ENCODE data around the gene FMNL2. TPM values are rescaled to one million over a fixed set of nuclear protein-coding genes. Genes with fewer than 3 reads are reported as not detected.
A peak's percentile ranks its signal among the peaks of the same experiment; 100 is the strongest.
"Not testable (repeated sequence)": the region's sequence is repeated elsewhere in the genome, so short reads cannot be mapped to it uniquely, and the experiment has no call there.

FMNL2 gene
- total RNA-seq, 1 donor from 2014 or later = 31.8 TPM

- DNase-seq (ENCODE audit: low spot score) = no peak
Observed at GRCh38 chr2:152470861-152471854, 136.2 kb downstream of the FMNL2 start.

DNA sequence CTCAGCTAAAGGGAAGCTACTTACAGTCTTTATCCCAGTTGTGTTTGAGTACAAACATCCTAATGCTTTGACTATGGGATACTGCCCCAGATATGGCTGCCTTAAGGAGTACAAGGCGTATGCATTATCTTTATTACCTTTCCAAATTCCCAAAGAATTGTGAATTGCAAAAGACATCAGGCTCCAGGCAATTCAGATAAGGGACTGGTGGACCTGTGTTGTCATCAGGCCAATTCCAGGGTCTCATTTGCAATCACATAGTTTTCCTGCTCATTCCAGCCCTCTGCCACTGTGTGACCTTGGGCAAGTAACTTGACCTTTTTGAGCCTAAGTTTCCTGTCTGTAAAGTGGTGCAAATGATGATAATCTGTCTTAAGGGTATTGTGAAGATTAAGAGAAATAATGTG is 137.5 kb downstream of the FMNL2 start:
- DNase-seq (ENCODE audit: low spot score) = no peak

DNA sequence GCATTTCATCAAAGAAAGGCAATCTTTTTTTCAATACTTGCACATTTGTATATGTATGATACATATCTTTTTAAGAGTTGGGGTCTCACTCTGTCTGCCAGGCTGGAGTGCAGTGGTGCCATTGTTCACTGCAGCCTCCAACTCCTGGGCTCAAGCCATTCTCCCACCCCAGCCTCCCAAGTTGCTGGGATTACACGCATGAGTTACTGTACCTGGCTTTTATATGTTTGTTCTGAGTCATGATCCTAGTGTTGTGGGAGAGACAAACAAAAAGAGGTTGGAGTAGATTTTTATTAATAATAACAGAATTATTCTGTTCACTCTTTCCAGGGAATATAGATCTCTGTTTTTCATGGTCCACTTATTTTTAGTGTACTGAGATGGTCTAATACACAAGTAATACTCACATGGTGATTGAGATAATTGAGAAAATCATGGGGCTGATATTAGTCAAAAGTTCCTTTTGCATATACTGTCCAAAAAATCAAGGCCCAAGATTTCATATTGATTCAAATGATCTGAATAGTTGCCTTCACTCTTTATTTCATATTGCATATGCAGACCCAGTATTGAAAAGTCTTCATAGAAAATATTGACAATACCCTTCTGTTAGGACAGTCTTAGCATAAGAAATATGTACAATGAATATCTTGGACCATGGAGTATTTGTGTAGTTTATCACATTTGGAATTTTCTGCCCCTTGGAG is 138.3 kb downstream of the FMNL2 start:
- no peak for DNase-seq (ENCODE audit: low spot score)

GRCh38 chr2:152474523-152474922 is 139.5 kb downstream of the FMNL2 start:
- DNase-seq (ENCODE audit: low spot score) = not testable (repeated sequence)

DNA sequence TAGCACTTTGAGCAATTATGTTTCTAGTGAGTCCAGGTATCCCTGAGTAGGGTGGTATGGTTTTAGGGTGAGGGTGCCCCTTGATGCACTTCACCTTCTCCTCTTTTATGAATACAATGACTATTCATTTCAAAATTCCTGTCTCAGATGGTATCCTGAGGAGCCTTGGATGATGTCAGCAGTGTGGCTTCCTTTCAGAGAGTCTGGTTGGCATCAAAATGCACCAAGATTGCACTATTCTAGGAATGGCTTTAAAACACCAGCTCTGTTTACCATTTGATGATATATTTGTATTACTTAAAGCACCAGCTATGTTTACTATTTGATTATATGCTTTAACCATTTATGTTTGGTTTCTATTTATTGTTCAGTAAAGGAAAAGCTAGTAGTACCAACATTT is 141.0 kb downstream of the FMNL2 start:
- no peak for DNase-seq (ENCODE audit: low spot score)

GRCh38 chr2:152477347-152478092 is 142.5 kb downstream of the FMNL2 start:
- no peak for DNase-seq (ENCODE audit: low spot score)

- no peak for DNase-seq (ENCODE audit: low spot score)
Observed at GRCh38 chr2:152479282-152479681, 144.3 kb downstream of the FMNL2 start.

- no peak for DNase-seq (ENCODE audit: low spot score)
Observed at GRCh38 chr2:152480821-152481399, 145.9 kb downstream of the FMNL2 start.

- no peak for DNase-seq (ENCODE audit: low spot score)
Observed at GRCh38 chr2:152481881-152482583, 147.1 kb downstream of the FMNL2 start.

GRCh38 chr2:152483276-152484063 is 148.5 kb downstream of the FMNL2 start:
- DNase-seq (ENCODE audit: low spot score) = no peak

DNA sequence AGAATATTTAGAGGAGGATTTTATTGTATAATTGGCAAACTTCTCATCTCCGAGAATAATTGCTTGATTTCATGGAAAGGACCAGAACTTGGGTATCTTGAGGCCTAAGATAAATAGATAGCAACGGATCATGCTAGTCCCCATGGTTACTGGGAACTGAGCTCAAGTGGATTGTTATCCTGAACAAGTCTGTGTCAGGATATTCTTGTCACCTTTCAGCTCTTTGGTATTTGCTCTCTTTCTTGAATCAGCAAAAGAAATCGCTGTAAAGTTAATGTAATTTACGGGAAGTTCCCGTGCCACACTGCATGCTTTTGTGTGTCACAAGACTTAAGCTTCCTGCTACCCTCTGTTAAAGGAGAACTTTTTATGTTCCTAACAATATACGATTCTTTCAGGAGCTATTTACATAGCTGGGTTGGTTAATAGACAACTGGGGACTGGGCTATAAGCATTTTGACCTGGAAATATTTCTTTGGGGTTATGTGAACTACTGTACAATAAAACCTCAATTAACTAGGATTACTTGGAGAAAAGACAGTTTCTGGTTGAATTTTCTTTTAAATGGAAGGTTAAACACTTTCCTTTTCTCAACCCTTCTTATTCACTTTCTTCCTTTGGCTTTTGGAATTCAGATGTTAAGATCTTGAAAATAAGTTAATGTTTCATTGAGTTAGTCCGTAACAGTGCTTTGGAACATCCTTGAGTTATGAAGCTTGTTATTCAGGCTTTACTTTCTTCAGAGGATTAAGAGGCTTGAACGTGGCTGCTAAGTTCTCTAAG is 151.2 kb downstream of the FMNL2 start:
- DNase-seq (ENCODE audit: low spot score) = no peak

- no peak for DNase-seq (ENCODE audit: low spot score)
Observed at GRCh38 chr2:152486737-152487400, 151.9 kb downstream of the FMNL2 start.

GRCh38 chr2:152488075-152488474 is 153.1 kb downstream of the FMNL2 start:
- DNase-seq (ENCODE audit: low spot score) = no peak

DNA sequence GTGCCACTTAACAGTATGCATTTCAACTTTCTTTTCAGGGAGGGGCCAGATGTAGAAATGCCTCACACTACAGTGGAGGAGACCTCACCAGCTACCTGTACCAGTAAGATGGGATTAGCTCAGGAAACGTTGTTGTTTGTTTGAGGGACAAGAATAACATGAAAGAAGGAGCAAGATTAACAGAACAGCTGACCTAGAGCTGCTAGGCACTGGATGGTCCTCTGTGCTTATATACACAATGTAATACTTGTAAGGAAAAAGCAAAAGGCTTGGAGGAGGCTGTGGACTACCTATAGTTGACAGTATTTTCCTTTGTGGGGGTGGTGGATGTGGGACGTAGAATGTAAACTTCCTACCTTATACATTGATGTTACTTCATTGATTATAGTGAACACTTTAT is 154.4 kb downstream of the FMNL2 start:
- DNase-seq (ENCODE audit: low spot score) = no peak

DNA sequence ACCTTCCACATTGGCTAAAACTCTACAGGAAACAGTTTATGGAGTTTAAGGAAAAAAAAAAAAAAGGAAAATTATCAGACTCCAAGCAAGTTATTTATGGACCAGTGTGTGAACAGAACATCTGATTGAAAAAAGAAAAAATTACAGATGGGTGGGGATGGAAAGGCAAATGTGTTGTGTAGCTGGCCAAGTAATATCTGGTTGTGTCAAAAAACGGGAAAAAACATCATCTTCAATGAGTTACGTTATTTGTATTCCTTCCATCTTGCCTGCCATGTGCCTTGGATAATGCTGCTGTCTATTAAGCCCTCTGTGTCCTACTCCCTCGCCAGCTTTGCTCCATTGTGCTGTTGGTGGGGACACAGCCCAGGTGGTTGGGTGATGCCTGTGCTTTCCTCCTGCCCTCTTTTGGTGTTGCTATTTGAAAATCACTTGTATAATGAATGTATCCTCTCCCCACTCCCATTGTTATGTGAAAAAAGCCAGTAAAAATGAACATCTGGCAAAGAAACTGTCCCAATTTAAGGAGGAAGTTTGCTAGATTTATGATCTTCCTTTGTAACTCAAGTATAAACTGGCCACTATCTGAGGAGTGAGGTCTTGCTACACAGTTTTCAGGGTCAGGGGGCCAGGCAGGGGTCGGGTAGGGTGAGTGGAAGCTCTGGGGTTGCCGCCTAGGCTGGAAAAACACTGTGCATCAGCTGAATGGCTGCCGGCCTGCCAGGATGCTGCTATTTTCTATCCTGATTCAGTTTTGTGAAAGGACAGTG is 155.9 kb downstream of the FMNL2 start:
- DNase-seq (ENCODE audit: low spot score) = peak; percentile 49

GRCh38 chr2:152492131-152492530 is 157.2 kb downstream of the FMNL2 start:
- DNase-seq (ENCODE audit: low spot score) = no peak

- no peak for DNase-seq (ENCODE audit: low spot score)
Observed at GRCh38 chr2:152492911-152493310, 157.9 kb downstream of the FMNL2 start.

- no peak for DNase-seq (ENCODE audit: low spot score)
Observed at GRCh38 chr2:152493417-152493816, 158.4 kb downstream of the FMNL2 start.
